Neutrophil (primary cell): ENCODE results near the gene POLD2.

Source experiments
- H3K27ac ChIP-seq: fragments of 200-600 bp; sonication (generic); 2 replicates; pipeline ENCODE4 v1.5.1; 2016; ENCODE audit warnings: mild to moderate bottlenecking, moderate library complexity
- H3K27me3 ChIP-seq: fragments of 200-600 bp; sonication (generic); 2 replicates; pipeline ENCODE4 v1.6.0; 2016; ENCODE audit warnings: mild to moderate bottlenecking
- H3K36me3 ChIP-seq: fragments of 200-600 bp; sonication (generic); 2 replicates; pipeline ENCODE4 v1.5.1; 2017
- H3K4me1 ChIP-seq, 2 experiments: fragments of 200-600 bp in 1 of 2; sonication (generic) in 1 of 2; 1 replicate in 1 of 2; 2 replicates in 1 of 2; pipeline versions ENCODE4 v1.5.1 to v1.6.1; 2013 to 2016; ENCODE audit warnings: low read depth in 1 of 2, low read length in 1 of 2, mild to moderate bottlenecking in 1 of 2, moderate library complexity in 1 of 2; ENCODE audit not compliant: control insufficient read depth in 1 of 2, insufficient read depth in 1 of 2
- H3K4me3 ChIP-seq, 2 experiments: fragments of 200-600 bp in 1 of 2; sonication (generic) in 1 of 2; 1 replicate in 1 of 2; 2 replicates in 1 of 2; pipeline ENCODE4 v1.5.1; 2013 to 2016; ENCODE audit warnings: low read depth in 1 of 2, low read length in 1 of 2, mild to moderate bottlenecking in 1 of 2, moderate library complexity in 1 of 2
- H3K9me3 ChIP-seq: fragments of 200-600 bp; sonication (generic); 2 replicates; pipeline ENCODE4 v1.5.1; 2016
- CTCF ChIP-seq: fragments of 200-600 bp; sonication (generic); IDR thresholded peaks from 2 replicates; pipeline ENCODE4 v1.5.1; 2016; ENCODE audit warnings: antibody characterized with exemption

The POLD2 gene

GRCh38 chr7:44087911-44088838 lies 35.2 kb downstream of the POLD2 start:
- peaks cover 4% of the 10 kb centered on the region for H3K27me3 ChIP-seq
- H3K27ac ChIP-seq, result no peak overlapping the region
- H3K4me3 ChIP-seq, result no peak overlapping the region
- peaks cover 1 to 2% of the 10 kb centered on the region in 2 experiments for H3K4me1 ChIP-seq
- no peaks in the 10 kb centered on the region for H3K36me3 ChIP-seq
- no peaks in the 10 kb centered on the region for H3K9me3 ChIP-seq
- no peak for TF ChIP-seq CTCF

GRCh38 chr7:44086627-44087026 lies 36.7 kb downstream of the POLD2 start:
- Histone ChIP-seq H3K9me3 (no peaks in the 10 kb centered on the region), H3K27ac (no peak overlapping the region), H3K36me3 (no peaks in the 10 kb centered on the region), H3K27me3 (peaks cover 4% of the 10 kb centered on the region), H3K4me1 (peaks cover 10 to 12% of the 10 kb centered on the region in 2 experiments), H3K4me3 (no peak overlapping the region)
- no peak for TF ChIP-seq CTCF

GRCh38 chr7:44085546-44085945 lies 37.8 kb downstream of the POLD2 start:
- Histone ChIP-seq H3K27ac (no peak overlapping the region), H3K4me3 (no peak overlapping the region), H3K4me1 (peaks cover 19 to 21% of the 10 kb centered on the region in 2 experiments), H3K9me3 (no peaks in the 10 kb centered on the region), H3K27me3 (peaks cover under 1% of the 10 kb centered on the region), H3K36me3 (peaks cover 3% of the 10 kb centered on the region)
- TF ChIP-seq CTCF, result no peak

GRCh38 chr7:44084701-44085100 lies 38.6 kb downstream of the POLD2 start:
- Histone ChIP-seq H3K9me3 (no peaks in the 10 kb centered on the region), H3K27me3 (no peaks in the 10 kb centered on the region), H3K4me1 (peaks cover 19 to 21% of the 10 kb centered on the region in 2 experiments), H3K27ac (no peak overlapping the region), H3K4me3 (no peak overlapping the region), H3K36me3 (peaks cover 11% of the 10 kb centered on the region)
- no peak for TF ChIP-seq CTCF

- peaks cover 19 to 21% of the 10 kb centered on the region in 2 experiments for H3K4me1 ChIP-seq
Observed at GRCh38 chr7:44083796-44084195, 39.6 kb downstream of the POLD2 start.

More at GRCh38 chr7:44083796-44084195, 39.6 kb downstream of the POLD2 start:
- Histone ChIP-seq H3K27ac (no peak overlapping the region), H3K4me3 (no peak overlapping the region), H3K9me3 (no peaks in the 10 kb centered on the region), H3K36me3 (peaks cover 20% of the 10 kb centered on the region), H3K27me3 (no peaks in the 10 kb centered on the region)
- TF ChIP-seq CTCF, result no peak
